Liver (tissue), 3 donors: Measurements from ENCODE around the gene SLX4IP.

Experiments used
- EGR1 ChIP-seq, 2 donors: IDR thresholded peaks; 2 replicates each; pipeline ENCODE4 v1.6.1; 2016 to 2018; ENCODE audit warnings: antibody characterized with exemption in 2 of 2, low read depth in 2 of 2
- FOXA1 ChIP-seq: IDR thresholded peaks from 2 replicates; pipeline ENCODE4 v1.6.1; 2016; ENCODE audit warnings: antibody characterized with exemption
- HNF4A ChIP-seq, 2 donors: conservative IDR thresholded peaks; 2 replicates each; pipeline ENCODE4 v1.6.1; 2016; ENCODE audit warnings: antibody characterized with exemption in 2 of 2, mild to moderate bottlenecking in 2 of 2
- HNF4G ChIP-seq: IDR thresholded peaks from 2 replicates; pipeline ENCODE4 v1.6.1; 2016; ENCODE audit warnings: antibody characterized with exemption
- JUND ChIP-seq, 2 donors: IDR thresholded peaks; 2 replicates each; pipeline ENCODE4 v1.6.1; 2016; ENCODE audit warnings: antibody characterized with exemption in 2 of 2
- RXRA ChIP-seq, 2 donors: IDR thresholded peaks; 2 replicates each; pipeline ENCODE4 v1.6.1; 2017 to 2018; ENCODE audit warnings: antibody characterized with exemption in 2 of 2, mild to moderate bottlenecking in 1 of 2
- TF ChIP-seq, protein P1 (sequence below): IDR thresholded peaks from 2 replicates; pipeline ENCODE4 v1.6.1; 2016; ENCODE audit warnings: antibody characterized with exemption
- TF ChIP-seq, protein P2 (sequence below): fragments of 150-350 bp; IDR thresholded peaks from 2 replicates; pipeline ENCODE4 v1.5.1; 2017; ENCODE audit warnings: improper control_type of control experiment, low read depth, low read length; ENCODE audit not compliant: missing input control
- TF ChIP-seq, protein P3 (sequence below): IDR thresholded peaks from 2 replicates; pipeline ENCODE4 v1.6.1; 2016; ENCODE audit warnings: antibody characterized with exemption, mild to moderate bottlenecking
- donor health status: healthy.
- donor health status: healthy.

DNA sequence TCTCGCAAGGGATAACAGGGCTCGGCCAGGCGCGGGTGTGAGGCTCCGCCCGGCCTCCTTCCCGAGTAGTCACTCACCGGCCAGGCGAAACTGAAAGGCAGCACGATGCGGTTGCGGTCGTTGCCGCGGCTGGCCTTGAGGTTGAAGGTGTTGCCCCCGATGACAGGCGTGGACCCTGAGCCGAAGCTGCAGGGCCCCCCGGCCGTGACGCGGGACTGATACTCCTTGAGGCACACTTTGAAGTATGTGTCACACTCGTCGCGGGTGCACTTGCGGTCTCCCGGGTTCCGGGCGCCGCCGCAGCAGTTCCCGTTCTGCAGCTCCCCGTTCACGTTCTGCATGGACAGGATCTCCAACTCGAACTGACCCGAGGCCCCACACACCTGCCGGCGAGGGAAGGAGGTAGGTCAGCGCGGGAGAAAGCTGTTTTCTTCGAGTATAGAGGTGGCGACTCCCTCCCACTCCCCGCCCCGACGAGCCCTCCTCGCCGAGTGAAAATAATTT lies 237.6 kb downstream of the SLX4IP start:
- TF ChIP-seq, protein P1, sequence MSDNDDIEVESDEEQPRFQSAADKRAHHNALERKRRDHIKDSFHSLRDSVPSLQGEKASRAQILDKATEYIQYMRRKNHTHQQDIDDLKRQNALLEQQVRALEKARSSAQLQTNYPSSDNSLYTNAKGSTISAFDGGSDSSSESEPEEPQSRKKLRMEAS: no peak
- TF ChIP-seq, protein P2, sequence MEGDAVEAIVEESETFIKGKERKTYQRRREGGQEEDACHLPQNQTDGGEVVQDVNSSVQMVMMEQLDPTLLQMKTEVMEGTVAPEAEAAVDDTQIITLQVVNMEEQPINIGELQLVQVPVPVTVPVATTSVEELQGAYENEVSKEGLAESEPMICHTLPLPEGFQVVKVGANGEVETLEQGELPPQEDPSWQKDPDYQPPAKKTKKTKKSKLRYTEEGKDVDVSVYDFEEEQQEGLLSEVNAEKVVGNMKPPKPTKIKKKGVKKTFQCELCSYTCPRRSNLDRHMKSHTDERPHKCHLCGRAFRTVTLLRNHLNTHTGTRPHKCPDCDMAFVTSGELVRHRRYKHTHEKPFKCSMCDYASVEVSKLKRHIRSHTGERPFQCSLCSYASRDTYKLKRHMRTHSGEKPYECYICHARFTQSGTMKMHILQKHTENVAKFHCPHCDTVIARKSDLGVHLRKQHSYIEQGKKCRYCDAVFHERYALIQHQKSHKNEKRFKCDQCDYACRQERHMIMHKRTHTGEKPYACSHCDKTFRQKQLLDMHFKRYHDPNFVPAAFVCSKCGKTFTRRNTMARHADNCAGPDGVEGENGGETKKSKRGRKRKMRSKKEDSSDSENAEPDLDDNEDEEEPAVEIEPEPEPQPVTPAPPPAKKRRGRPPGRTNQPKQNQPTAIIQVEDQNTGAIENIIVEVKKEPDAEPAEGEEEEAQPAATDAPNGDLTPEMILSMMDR: no peak
- no peak for TF ChIP-seq HNF4A (conservative IDR thresholded peaks at IDR 0.05)
- no peak for TF ChIP-seq FOXA1
- TF ChIP-seq JUND (IDR thresholded peaks at IDR 0.05): no peak
- no peak for TF ChIP-seq EGR1 (IDR thresholded peaks at IDR 0.05; ENCODE audit: low read depth in 2 of 2)
- TF ChIP-seq RXRA (IDR thresholded peaks at IDR 0.05): no peak
- TF ChIP-seq, protein P3, sequence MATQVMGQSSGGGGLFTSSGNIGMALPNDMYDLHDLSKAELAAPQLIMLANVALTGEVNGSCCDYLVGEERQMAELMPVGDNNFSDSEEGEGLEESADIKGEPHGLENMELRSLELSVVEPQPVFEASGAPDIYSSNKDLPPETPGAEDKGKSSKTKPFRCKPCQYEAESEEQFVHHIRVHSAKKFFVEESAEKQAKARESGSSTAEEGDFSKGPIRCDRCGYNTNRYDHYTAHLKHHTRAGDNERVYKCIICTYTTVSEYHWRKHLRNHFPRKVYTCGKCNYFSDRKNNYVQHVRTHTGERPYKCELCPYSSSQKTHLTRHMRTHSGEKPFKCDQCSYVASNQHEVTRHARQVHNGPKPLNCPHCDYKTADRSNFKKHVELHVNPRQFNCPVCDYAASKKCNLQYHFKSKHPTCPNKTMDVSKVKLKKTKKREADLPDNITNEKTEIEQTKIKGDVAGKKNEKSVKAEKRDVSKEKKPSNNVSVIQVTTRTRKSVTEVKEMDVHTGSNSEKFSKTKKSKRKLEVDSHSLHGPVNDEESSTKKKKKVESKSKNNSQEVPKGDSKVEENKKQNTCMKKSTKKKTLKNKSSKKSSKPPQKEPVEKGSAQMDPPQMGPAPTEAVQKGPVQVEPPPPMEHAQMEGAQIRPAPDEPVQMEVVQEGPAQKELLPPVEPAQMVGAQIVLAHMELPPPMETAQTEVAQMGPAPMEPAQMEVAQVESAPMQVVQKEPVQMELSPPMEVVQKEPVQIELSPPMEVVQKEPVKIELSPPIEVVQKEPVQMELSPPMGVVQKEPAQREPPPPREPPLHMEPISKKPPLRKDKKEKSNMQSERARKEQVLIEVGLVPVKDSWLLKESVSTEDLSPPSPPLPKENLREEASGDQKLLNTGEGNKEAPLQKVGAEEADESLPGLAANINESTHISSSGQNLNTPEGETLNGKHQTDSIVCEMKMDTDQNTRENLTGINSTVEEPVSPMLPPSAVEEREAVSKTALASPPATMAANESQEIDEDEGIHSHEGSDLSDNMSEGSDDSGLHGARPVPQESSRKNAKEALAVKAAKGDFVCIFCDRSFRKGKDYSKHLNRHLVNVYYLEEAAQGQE: no peak
- TF ChIP-seq HNF4G: no peak
